ENCODE data around the gene WWC2.

- no peak for TF ChIP-seq EZH2 (IDR thresholded peaks at IDR 0.05)
- TF ChIP-seq CTCF (IDR thresholded peaks at IDR 0.05): no peak
- TF ChIP-seq EZH2phosphoT487 (IDR thresholded peaks at IDR 0.05): no peak
Measured at GRCh38 chr4:183354219-183354618, 255.2 kb downstream of the WWC2 start.
